Esophagus squamous epithelium (tissue), 4 donors: ENCODE measurements around the gene PSMD14.

Source experiments
- POLR2A ChIP-seq, 4 donors: fragments of 450-650 bp; IDR thresholded peaks; one replicate each; pipeline ENCODE4 v1.6.1; 2017; ENCODE audit warnings: antibody characterized with exemption in 4 of 4, mild to moderate bottlenecking in 4 of 4, moderate library complexity in 3 of 4
- TF ChIP-seq, protein P1 (sequence below), 6 experiments: fragments of 450-650 bp in 4 of 6; fragments of 200-600 bp in 2 of 6; sonication (generic) in 2 of 6; IDR thresholded peaks; one replicate each; pipeline ENCODE4 v1.5.1; 2016 to 2019; ENCODE audit warnings: antibody characterized with exemption in 6 of 6, mild to moderate bottlenecking in 4 of 6, moderate library complexity in 4 of 6

DNA sequence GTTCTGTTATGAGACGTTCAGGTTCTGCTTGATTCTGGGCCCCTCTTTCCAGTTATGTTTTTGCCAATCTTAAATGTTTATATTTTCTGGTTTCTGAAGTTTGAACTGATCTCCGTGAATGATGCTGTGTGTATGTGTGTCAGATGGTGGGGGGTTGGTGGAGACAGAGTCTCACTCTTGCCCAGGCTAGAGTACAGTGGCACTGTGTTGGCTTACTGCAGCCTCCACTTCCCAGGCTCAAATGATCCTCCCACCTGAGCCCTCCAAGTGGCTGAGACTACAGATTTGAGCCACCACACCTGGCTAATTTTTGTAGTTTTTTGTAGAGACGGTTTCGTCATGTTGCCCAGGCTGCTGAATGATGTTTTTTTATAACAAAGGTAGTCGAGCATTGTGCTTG lies 45.9 kb downstream of the PSMD14 start:
- TF ChIP-seq, protein P1, sequence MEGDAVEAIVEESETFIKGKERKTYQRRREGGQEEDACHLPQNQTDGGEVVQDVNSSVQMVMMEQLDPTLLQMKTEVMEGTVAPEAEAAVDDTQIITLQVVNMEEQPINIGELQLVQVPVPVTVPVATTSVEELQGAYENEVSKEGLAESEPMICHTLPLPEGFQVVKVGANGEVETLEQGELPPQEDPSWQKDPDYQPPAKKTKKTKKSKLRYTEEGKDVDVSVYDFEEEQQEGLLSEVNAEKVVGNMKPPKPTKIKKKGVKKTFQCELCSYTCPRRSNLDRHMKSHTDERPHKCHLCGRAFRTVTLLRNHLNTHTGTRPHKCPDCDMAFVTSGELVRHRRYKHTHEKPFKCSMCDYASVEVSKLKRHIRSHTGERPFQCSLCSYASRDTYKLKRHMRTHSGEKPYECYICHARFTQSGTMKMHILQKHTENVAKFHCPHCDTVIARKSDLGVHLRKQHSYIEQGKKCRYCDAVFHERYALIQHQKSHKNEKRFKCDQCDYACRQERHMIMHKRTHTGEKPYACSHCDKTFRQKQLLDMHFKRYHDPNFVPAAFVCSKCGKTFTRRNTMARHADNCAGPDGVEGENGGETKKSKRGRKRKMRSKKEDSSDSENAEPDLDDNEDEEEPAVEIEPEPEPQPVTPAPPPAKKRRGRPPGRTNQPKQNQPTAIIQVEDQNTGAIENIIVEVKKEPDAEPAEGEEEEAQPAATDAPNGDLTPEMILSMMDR (IDR thresholded peaks at IDR 0.05): no peak
- TF ChIP-seq POLR2A (IDR thresholded peaks at IDR 0.05): no peak
